HG03457 (cell line): Measurements from ENCODE around the gene KPNB1.

Experiments used
- ATAC-seq: cut with Tn5 transposase; IDR thresholded peaks from one replicate; pipeline ENCODE4 v1.9.1; 2021; ENCODE audit warnings: moderate number of reproducible peaks; ENCODE audit not compliant: unreplicated experiment

Gene KPNB1

DNA sequence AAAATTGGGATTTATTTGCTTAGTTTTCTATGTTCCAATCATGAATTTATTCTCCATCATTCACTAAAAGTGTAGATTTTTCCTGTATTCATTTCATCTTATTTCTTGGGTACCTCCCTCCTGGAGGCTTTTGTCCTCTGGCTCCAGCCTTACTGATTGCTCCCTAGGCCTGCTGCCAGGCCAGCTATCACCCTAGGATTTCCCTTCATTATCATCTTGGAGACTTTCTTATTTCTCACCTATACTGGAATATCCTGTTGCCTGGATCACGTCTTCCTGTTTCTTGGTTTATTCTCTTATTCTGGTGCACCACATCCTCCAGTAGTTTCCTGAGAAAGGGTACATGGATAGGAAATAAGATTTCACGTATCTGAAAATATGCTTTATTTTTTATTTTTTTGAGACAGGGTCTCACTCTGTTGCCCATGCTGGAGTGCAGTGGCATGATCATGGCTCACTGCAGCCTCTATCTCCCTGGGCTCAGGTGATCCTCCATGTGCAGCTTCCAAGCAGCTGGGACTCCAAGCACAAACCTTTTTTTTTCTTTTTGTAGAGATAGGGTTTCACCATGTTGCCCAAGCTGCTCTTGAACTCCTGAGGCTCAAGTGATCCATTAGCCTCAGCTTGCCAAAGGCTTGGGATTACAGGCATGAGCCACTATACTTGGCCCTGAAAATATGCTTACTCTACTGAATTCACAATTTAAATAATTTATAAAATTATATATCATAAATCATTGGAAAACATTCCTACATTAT, 13.3 kb upstream of the KPNB1 start:
- no peak for ATAC-seq

- no peak for ATAC-seq
Measured at GRCh38 chr17:47638903-47639302, 10.8 kb upstream of the KPNB1 start.

GRCh38 chr17:47640076-47640475, 9.6 kb upstream of the KPNB1 start:
- no peak for ATAC-seq

- no peak for ATAC-seq
Measured at GRCh38 chr17:47641202-47641601, 8.5 kb upstream of the KPNB1 start.

- no peak for ATAC-seq
Measured at GRCh38 chr17:47643116-47643515, 6.6 kb upstream of the KPNB1 start.

DNA sequence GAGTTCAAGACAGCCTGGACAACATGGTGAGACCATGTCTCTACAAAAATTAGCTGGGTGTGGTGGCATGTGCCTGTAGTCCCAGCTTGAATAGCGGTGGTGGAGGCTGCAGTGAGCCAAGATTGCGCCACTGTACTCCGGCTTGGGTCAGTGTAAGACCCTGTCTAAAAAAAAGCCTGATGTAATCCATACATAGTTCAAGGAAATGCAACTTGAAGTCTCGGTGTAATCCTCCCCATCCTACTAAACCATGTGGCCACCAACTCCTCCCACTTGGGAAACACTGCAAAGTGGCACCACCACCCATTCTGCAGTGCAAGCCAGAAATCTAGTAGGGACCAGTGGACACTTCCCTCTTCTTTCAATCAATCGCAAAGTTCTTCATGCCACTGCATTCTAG, 5.4 kb upstream of the KPNB1 start:
- no peak for ATAC-seq

DNA sequence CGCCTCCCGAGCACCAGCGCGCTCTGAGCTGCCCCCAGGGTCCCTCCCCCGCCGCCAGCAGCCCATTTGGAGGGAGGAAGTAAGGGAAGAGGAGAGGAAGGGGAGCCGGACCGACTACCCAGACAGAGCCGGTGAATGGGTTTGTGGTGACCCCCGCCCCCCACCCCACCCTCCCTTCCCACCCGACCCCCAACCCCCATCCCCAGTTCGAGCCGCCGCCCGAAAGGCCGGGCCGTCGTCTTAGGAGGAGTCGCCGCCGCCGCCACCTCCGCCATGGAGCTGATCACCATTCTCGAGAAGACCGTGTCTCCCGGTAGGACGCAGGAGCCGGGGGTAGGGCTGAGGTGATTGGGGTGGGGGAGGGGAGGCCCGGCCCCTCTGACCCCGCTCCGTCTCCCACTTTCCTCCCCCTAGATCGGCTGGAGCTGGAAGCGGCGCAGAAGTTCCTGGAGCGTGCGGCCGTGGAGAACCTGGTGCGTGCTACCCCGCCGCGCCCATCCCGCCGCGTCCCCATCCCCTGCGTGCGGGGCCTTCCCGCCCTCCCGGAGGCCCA, 329 bp downstream of the KPNB1 start:
- ATAC-seq: no peak

GRCh38 chr17:47650525-47651522, 1.1 kb downstream of the KPNB1 start:
- peak; percentile 39 for ATAC-seq

- no peak for ATAC-seq
Measured at GRCh38 chr17:47651704-47652103, 2.0 kb downstream of the KPNB1 start.

DNA sequence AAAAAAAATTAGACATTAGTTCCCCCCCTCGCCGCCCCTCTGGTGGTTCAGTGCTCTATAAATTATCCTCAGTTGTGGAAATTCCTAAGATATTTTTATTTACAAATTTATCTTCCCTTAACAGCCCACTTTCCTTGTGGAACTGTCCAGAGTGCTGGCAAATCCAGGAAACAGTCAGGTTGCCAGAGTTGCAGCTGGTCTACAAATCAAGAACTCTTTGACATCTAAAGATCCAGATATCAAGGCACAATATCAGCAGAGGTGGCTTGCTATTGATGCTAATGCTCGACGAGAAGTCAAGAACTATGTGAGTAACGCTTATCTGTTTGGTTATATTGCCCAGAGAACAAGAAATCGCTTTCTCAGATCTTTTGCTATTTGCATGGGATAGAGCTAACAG, 2.9 kb downstream of the KPNB1 start:
- no peak for ATAC-seq

- no peak for ATAC-seq
Measured at GRCh38 chr17:47653442-47653841, 3.7 kb downstream of the KPNB1 start.

DNA sequence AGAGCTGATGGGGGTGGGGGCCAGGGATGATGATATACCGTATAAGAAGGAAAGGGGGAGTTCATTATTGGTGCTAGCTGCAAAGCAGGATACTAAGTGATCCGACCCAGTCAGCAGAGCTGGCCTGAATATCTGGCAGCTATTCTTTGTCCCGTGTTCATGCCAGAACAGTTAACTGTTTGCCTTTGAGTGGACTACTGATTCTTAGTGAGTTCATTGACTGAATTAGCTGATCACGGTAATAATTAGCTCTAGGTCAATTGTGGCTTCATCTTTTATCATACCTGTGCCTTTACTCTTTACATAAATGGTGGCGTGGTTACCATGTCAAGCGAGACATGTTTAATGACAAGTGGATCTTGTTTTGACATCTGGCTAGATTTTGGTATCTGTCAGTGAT, 5.3 kb downstream of the KPNB1 start:
- no peak for ATAC-seq

- ATAC-seq: no peak
Measured at GRCh38 chr17:47660064-47660492, 10.4 kb downstream of the KPNB1 start.

DNA sequence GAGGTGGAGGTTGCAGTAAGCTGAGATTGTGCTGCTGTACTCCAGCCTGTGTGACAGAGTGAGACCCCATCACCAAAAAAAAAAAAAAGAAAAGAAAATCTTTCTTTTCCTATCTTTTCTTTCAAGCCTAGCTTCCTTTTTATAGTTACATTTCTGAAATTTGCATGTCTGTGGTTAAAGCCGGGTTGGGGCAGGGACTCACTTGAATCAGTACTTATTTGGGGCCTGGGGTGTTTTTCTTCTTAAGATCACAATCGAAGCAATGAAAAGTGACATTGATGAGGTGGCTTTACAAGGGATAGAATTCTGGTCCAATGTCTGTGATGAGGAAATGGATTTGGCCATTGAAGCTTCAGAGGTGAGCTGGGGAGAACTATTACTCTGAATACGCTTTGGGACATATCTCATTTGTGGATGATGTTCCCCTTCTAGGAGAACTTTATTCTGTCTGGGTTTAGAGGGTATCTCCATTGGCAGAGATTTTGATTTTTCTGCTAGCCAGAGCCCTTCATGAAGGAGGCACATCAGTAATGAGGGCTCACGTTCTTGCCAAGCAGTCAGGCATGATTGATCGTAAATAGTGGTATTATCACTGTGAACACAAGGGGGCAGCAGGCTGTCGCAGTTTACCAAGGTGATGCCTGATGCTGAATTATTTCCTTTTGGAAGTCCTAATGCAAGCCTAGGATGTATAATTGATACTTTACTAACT, 14.3 kb downstream of the KPNB1 start:
- no peak for ATAC-seq

GRCh38 chr17:47664624-47664941, 14.9 kb downstream of the KPNB1 start:
- no peak for ATAC-seq

DNA sequence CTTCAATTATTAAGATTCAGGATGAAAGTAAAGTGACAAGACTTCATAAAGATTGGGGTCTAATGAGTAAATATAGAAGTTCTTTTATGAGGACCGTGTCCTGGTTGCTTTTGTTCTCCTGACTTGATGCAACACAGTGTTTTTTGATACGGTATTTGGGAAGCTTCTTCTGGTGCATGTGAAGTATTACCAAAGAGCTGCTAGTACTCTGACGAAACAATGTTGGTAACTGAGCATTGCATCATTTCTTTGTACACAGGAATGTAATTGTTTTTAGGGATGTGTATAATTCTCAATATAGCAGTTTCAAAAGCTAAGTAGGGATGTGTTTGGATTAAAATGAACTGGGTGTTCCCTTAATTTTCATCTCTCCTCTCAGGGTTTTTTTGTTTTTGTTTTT, 15.9 kb downstream of the KPNB1 start:
- no peak for ATAC-seq

DNA sequence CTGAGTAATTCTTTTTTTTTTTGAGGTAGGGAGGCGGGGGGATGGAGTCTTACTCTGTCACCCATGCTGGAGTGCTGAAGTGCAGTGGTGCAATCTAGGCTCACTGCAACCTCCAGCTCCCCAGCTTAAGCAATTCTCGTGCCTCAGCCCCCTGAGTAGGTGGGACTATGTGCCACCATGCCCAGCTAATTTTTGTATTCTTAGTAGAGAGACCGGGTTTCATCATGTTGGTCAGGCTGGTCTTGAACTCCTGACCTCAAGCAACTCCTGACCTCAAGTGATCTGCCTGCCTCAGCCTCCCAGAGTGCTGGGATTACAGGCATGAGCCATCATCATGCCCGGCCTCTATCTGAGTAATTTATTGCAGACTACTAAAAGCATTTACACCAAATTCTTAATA, 19.4 kb downstream of the KPNB1 start:
- no peak for ATAC-seq

DNA sequence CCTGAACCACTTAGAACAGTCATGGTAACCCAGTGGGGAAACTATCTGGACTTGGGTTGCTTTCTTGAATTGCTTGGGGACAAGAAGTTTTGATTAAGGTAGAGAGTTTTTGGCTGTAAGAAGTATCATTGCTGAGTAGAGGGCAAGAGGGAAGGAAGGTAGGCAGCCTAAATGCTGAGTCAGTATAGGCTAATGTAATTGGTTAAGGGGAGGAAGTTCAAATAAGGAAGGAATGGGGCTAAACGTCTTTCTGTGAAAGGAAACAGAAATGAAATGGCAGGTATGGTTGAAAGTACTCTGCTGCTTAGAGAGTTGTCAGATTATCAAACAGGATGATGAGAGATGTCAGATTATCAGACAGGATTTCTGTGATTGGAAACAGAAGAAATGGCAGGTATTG, 20.3 kb downstream of the KPNB1 start:
- no peak for ATAC-seq

GRCh38 chr17:47674499-47674898, 24.8 kb downstream of the KPNB1 start:
- ATAC-seq: no peak

GRCh38 chr17:47675380-47676198, 25.9 kb downstream of the KPNB1 start:
- ATAC-seq: no peak

DNA sequence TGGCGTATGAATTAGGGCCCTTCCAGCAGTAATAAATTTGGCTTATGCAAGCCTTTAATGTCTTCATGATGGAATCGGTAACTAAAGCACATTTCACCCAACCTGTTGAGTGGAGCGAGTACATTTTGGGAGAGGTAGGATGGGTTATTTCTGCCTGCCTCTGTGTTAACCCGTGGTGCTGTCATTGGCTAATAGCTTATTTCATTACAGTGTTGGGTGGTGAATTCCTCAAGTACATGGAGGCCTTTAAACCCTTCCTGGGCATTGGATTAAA, 26.4 kb downstream of the KPNB1 start:
- ATAC-seq: no peak
